K562 (cell line): Measurements from ENCODE around the gene FBXO10. TPM values are rescaled to one million over a fixed set of nuclear protein-coding genes. Genes with fewer than 3 reads are reported as not detected.

Experiments used
- ATAC-seq: fragments of 200-7000 bp; cut with Tn5 transposase; 3 replicates; pipeline ENCODE4 v1.9.1; 2020; ENCODE audit warnings: moderate library complexity
- BruUV-seq: library from RNA; stranded (reverse); fragments of 400-500 nt; replicated peaks from 2 replicates; lab custom pipeline; 2021; lab: Mats Ljungman, UMichigan
- CTCF ChIA-PET: fragments of 300-600 bp; formaldehyde crosslinking; extraction: SDS; loops from one replicate; lab custom pipeline; 2021; ENCODE audit warnings: low intra/inter-chr PET ratio; lab: Yijun Ruan, JAX
- POLR2A ChIA-PET: fragments of 300-600, 350-650 bp; sonication (Branson Sonifier 250); formaldehyde crosslinking; extraction: SDS; loops from one replicate; lab custom pipeline; 2021; ENCODE audit warnings: antibody characterized with exemption, inconsistent platforms; lab: Yijun Ruan, JAX
- DNase-seq, 4 experiments: peaks; one replicate each; pipeline versions ENCODE4 v3.0.0 to v3.0.0-alpha.2; 2011 to 2018; ENCODE audit warnings: low spot score in 3 of 4, mixed read lengths in 3 of 4; ENCODE audit errors: extremely low read depth in 1 of 4
- FAIRE-seq: peaks from 2 replicates; lab custom pipeline; 2011; peaks lifted over from hg19 to GRCh38; lab: Jason Lieb, UNC
- H2AFZ ChIP-seq: 2 replicates; pipeline ENCODE4 v1.6.0; 2011; ENCODE audit warnings: low read depth, low read length, control low read depth, inconsistent platforms
- H3K27ac ChIP-seq: fragments of 200-600 bp; 3 replicates; pipeline ENCODE4 v1.8.0; 2011; ENCODE audit warnings: low read depth, mild to moderate bottlenecking, control low read depth, inconsistent platforms, low read length, moderate library complexity, mixed read lengths; ENCODE audit errors: extremely low read depth
- H3K27me3 ChIP-seq, 2 experiments: fragments of 300-600 bp in 1 of 2; 2 replicates in 1 of 2; 3 replicates in 1 of 2; pipeline versions ENCODE4 v1.6.0 to v1.8.0; 2011; ENCODE audit warnings: inconsistent platforms in 2 of 2, low read length in 2 of 2, mild to moderate bottlenecking in 1 of 2, mixed read lengths in 1 of 2, moderate library complexity in 1 of 2; ENCODE audit not compliant: control insufficient read depth in 2 of 2, insufficient read depth in 2 of 2
- H3K36me3 ChIP-seq: fragments of 300-600 bp; 3 replicates; pipeline ENCODE4 v1.8.0; 2011; ENCODE audit warnings: mild to moderate bottlenecking, low read length, inconsistent platforms; ENCODE audit not compliant: control insufficient read depth, insufficient read depth
- H3K4me1 ChIP-seq, 2 experiments: fragments of 200-600 bp in 1 of 2; replicated peaks in 1 of 2; 2 replicates in 1 of 2; 3 replicates in 1 of 2; pipeline versions ENCODE4 v1.5.1 to v1.8.0; 2011; ENCODE audit warnings: inconsistent platforms in 2 of 2, low read length in 2 of 2, mild to moderate bottlenecking in 1 of 2, mixed read lengths in 1 of 2, moderate library complexity in 1 of 2; ENCODE audit not compliant: control insufficient read depth in 2 of 2, insufficient read depth in 2 of 2
- H3K4me2 ChIP-seq: 2 replicates; pipeline ENCODE4 v1.6.1; 2011; ENCODE audit warnings: low read length, control low read depth, inconsistent platforms, mixed read lengths; ENCODE audit not compliant: insufficient read depth
- H3K4me3 ChIP-seq: fragments of 200-600 bp; sonication (generic), shearing (Covaris generic); 2 replicates; pipeline ENCODE4 v1.5.1; 2016; ENCODE audit warnings: control low read depth, inconsistent platforms
- H3K79me2 ChIP-seq: fragments of 200-600 bp; 3 replicates; pipeline ENCODE4 v1.8.0; 2011; ENCODE audit warnings: low read length, inconsistent platforms; ENCODE audit not compliant: control insufficient read depth, insufficient read depth
- H3K9ac ChIP-seq, 2 experiments: 2 replicates each; pipeline versions ENCODE4 v1.6.0 to v1.6.1; 2011; ENCODE audit warnings: low read depth in 2 of 2, low read length in 2 of 2, control low read depth in 1 of 2, inconsistent platforms in 1 of 2, mild to moderate bottlenecking in 1 of 2, mixed read lengths in 1 of 2; ENCODE audit not compliant: insufficient read depth in 1 of 2
- H3K9me1 ChIP-seq: one replicate; pipeline ENCODE4 v1.6.0; 2011; ENCODE audit warnings: inconsistent platforms, mild to moderate bottlenecking, low read length, moderate library complexity; ENCODE audit not compliant: control insufficient read depth, insufficient read depth
- H3K9me3 ChIP-seq: replicated peaks from 2 replicates; pipeline ENCODE4 v1.5.1; 2011; ENCODE audit warnings: low read depth, low read length, inconsistent platforms; ENCODE audit not compliant: control insufficient read depth, insufficient read depth
- H4K20me1 ChIP-seq: replicated peaks from 2 replicates; pipeline ENCODE4 v1.6.1; 2011; ENCODE audit warnings: low read length, inconsistent platforms, mixed read lengths; ENCODE audit not compliant: control insufficient read depth, insufficient read depth
- ADNP ChIP-seq: fragments of 200-800 bp; sonication (Bioruptor generic); IDR thresholded peaks from 2 replicates; pipeline ENCODE4 v1.6.1; 2016; ENCODE audit warnings: missing genetic modification characterization, missing compliant biosample characterization
- BRD4 ChIP-seq: fragments of 200-600 bp; sonication (generic); IDR thresholded peaks from 2 replicates; pipeline ENCODE4 v1.6.1; 2017; ENCODE audit warnings: inconsistent platforms
- CCAR2 ChIP-seq: fragments of 200-400 bp; formaldehyde crosslinking; IDR thresholded peaks from 2 replicates; pipeline ENCODE4 v1.6.1; 2017; ENCODE audit warnings: mild to moderate bottlenecking, low read depth, low read length
- COPS2 ChIP-seq: fragments of 450-650 bp; conservative IDR thresholded peaks from 2 replicates; pipeline ENCODE4 v1.6.1; 2016; ENCODE audit warnings: mild to moderate bottlenecking, moderate library complexity
- E2F8 ChIP-seq: fragments of 450-650 bp; IDR thresholded peaks from 2 replicates; pipeline ENCODE4 v1.7.1; 2018; ENCODE audit warnings: mild to moderate bottlenecking, low read depth; ENCODE audit not compliant: partially characterized antibody
- HDAC6 ChIP-seq: IDR thresholded peaks from 2 replicates; pipeline ENCODE4 v1.6.1; 2012; ENCODE audit warnings: low read depth, mild to moderate bottlenecking, control low read depth, inconsistent platforms, low read length, moderate library complexity
- ID3 ChIP-seq, 2 experiments: fragments of 250-450 bp in 1 of 2; fragments of 450-650 bp in 1 of 2; sonication (Bioruptor Pico) in 1 of 2; IDR thresholded peaks; 2 replicates each; pipeline versions ENCODE4 v1.6.1 to v1.8.0; 2016 to 2021; ENCODE audit warnings: mild to moderate bottlenecking in 2 of 2, moderate library complexity in 2 of 2, missing compliant biosample characterization in 1 of 2, missing genetic modification characterization in 1 of 2
- KLF6 ChIP-seq: fragments of 250-450 bp; sonication (Bioruptor Pico); IDR thresholded peaks from 2 replicates; pipeline ENCODE4 v1.4.0; 2020; ENCODE audit warnings: mild to moderate bottlenecking, moderate library complexity, borderline replicate concordance
- MAZ ChIP-seq, 2 experiments: fragments of 450-650 bp in 1 of 2; sonication (generic) in 1 of 2; formaldehyde crosslinking; IDR thresholded peaks in 1 of 2; conservative IDR thresholded peaks in 1 of 2; 2 replicates each; pipeline versions ENCODE4 v1.4.0 to v1.5.0; 2020; ENCODE audit warnings: mild to moderate bottlenecking in 1 of 2, missing genetic modification reagents in 1 of 2
- RBM25 ChIP-seq: fragments of 200-400 bp; formaldehyde crosslinking; IDR thresholded peaks from 2 replicates; pipeline ENCODE4 v1.6.1; 2018; ENCODE audit warnings: low read length, low read depth, moderate library complexity; ENCODE audit not compliant: severe bottlenecking
- THRAP3 ChIP-seq: fragments of 450-650 bp; IDR thresholded peaks from 2 replicates; pipeline ENCODE4 v1.6.1; 2016; ENCODE audit warnings: mild to moderate bottlenecking, inconsistent platforms, borderline replicate concordance
- ZFP91 ChIP-seq: sonication (generic); formaldehyde crosslinking; IDR thresholded peaks from 2 replicates; pipeline ENCODE4 v1.8.0; 2022; ENCODE audit warnings: mild to moderate bottlenecking, missing genetic modification reagents
- WGBS: fragments of 100-300 bp; shearing (Covaris generic); methylation state at CpG from one replicate; pipeline ENCODE4 v1.1.6; 2016; ENCODE audit warnings: low coverage, mixed read lengths; ENCODE audit not compliant: insufficient coverage; ENCODE audit errors: missing lambda C conversion rate; 5-methylcytosine and 5-hydroxymethylcytosine counted together
- in situ Hi-C: fragments of 300-500 bp; cut with MboI; formaldehyde crosslinking; loops from 4 replicates; pipeline ENCODE4 v1.15.0; 2018; ENCODE audit warnings: inconsistent platforms, mixed read lengths
- intact Hi-C: fragments of 100-400 bp; cut with micrococcal nuclease; formaldehyde crosslinking; loops from 2 replicates; pipeline ENCODE4 v1.14.2; 2022
- polyA plus RNA-seq, 8 experiments: library from polyadenylated mRNA; depleted of rRNA in 4 of 8; stranded (reverse) in 5 of 8; unstranded in 3 of 8; fragments of >200 nt; fragmentation: Nextera tagmentation in 2 of 8; fragmentation: Illumina TruSeq in 1 of 8; extraction: Ambion mirVana in 2 of 8; extraction: Trizol in 1 of 8; gene quantifications; 2 replicates each; pipeline versions ENCODE4 v1.2.1 to v1.2.3, GENCODE V29; 2011 to 2014; ENCODE audit warnings: inconsistent platforms in 1 of 8, missing spikeins in 1 of 8
- total RNA-seq, 7 experiments: library from RNA; depleted of rRNA in 6 of 7; stranded (reverse); fragments of >200 nt in 6 of 7; fragmentation: Illumina TruSeq in 2 of 7; extraction: Trizol in 2 of 7; gene quantifications; 2 replicates each; pipeline versions ENCODE4 v1.2.1 to v1.2.3, GENCODE V29; 2011 to 2021; ENCODE audit warnings: low replicate concordance in 1 of 7

The FBXO10 gene
- total and polyA plus RNA-seq, 9 of the 15 experiments (the other 6 are each of a cell fraction or from before 2014, with no cell fraction given): 0.84 to 9.9 (median 6.0) TPM

- ChIA-PET CTCF (no interaction called here), POLR2A (interaction anchor here (0.7 kb wide), 1 partner anchor 8 kb away, joined by 5 read pairs; no protein-coding TSS in a partner anchor)
- Histone ChIP-seq H3K4me2 (no peak overlapping the region), H3K27ac (no peak overlapping the region), H2AFZ (no peak overlapping the region), H3K36me3 (peaks cover 16% of the 10 kb centered on the region; the same call in 2 of the 3 replicates), H4K20me1 (no peaks in the 10 kb centered on the region), H3K27me3 (no peaks in the 10 kb centered on the region), H3K79me2 (no peaks in the 10 kb centered on the region), H3K4me1 (no peaks in the 10 kb centered on the region), H3K9me3 (no peaks in the 10 kb centered on the region), H3K9me1 (no peaks in the 10 kb centered on the region), H3K9ac (no peak overlapping the region), H3K4me3 (no peak overlapping the region)
- in situ Hi-C loops (no loop called here), intact Hi-C loops (no loop called here)
- 92% methylated on average over 1 of the region's 1 CpG for WGBS
- DNase-seq: no peak
- BruUV-seq: no TSS peak
- no peak for FAIRE-seq
- no peak for TF ChIP-seq HDAC6
- TF ChIP-seq MAZ (CRISPR knock-in tag; conservative IDR thresholded peaks at IDR 0.05 in 1 of 2, IDR thresholded peaks at IDR 0.05 in 1 of 2): no peak
- no peak for TF ChIP-seq ADNP (tag)
- TF ChIP-seq E2F8: no peak
- TF ChIP-seq ID3 (CRISPR knock-in tag; IDR thresholded peaks at IDR 0.05): no peak
- no peak for TF ChIP-seq ID3 (tag; IDR thresholded peaks at IDR 0.05)
- TF ChIP-seq COPS2: no peak
- TF ChIP-seq RBM25: no peak
- TF ChIP-seq CCAR2: no peak
- no peak for TF ChIP-seq BRD4
- no peak for TF ChIP-seq KLF6 (CRISPR knock-in tag)
- TF ChIP-seq THRAP3: no peak
- no peak for TF ChIP-seq ZFP91 (CRISPR knock-in tag)
- ATAC-seq: no peak
Observed at GRCh38 chr9:37543468-37543867, 32.7 kb downstream of the FBXO10 start.
